Stimulated activated CD8-positive, alpha-beta memory T cell treated with anti-CD3 and anti-CD28 coated beads, Interleukin-7, amount 100 ng/mL, for 24 hours (primary cell): ENCODE data around the gene SHROOM4.

Source experiments
- DNase-seq: peaks from one replicate; pipeline ENCODE4 v3.0.0-alpha.2; 2020; ENCODE audit warnings: low read depth

Gene SHROOM4

DNA sequence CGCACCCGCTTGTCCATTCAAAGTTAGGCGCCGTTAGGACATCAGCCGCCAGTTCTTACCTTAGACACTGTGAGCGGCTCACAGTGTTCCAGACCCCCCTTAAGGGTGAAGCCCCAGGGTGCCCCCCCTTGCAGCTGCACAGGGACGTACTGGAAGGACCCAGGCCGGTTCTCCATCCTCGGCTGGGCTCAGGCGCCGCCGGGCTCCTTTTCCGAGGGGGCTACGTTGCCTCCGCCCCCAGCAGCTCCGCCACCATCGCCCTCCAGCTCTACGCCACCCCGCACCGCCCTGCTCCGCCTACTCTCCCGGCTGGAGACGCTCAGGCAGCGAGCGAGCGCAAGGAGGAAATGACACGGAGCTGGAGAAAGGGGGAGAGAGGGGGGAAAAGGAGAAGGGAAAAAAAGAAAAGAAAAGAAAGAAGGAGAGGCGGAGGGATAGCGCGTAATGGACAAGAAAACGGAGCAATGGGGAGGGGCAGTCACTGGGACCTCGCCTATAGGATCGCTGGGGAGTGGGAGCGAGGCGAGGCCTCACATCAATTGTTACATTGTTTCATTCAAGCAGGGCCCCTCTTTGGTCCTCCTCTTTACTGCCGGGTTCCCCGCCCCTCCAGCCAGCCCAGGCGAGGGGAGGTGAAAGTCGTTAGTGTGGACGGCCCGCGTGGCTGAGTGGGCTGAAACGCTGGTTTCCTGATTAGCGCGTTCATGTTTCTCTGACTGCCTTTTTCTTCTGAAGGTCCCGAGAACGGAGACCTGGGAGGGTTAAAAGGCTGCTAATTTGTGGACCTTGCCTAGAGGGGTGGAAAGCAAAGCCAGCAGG is at the start of gene SHROOM4:
Gene SHROOM4 (minus strand): TSS at position 352 of the 819 bp plus-strand sequence. CDS start 176 bp downstream, at position 176.
- DNase-seq = no peak

GRCh38 chrX:50863471-50863870 is 49.5 kb upstream of the SHROOM4 start:
- no peak for DNase-seq

DNA sequence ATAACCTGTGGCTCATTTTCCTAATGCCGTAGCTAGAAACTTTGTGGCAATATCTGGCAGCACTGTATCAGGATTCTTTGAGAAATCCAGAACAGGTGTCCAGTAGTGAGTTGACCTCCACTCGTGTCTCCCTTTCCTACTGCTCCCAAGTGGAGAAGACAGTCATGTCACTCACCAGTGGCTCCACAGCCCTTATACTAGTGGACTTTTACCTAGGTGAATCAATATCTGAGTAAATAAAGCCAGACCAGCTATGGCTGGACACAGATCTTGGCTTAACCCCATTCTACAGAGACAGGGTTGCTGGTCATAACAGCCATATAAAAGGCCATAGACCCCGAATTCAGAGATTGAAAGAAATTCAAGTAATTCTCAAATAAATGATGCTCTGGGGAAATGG is 46.5 kb upstream of the SHROOM4 start:
- DNase-seq = no peak

DNA sequence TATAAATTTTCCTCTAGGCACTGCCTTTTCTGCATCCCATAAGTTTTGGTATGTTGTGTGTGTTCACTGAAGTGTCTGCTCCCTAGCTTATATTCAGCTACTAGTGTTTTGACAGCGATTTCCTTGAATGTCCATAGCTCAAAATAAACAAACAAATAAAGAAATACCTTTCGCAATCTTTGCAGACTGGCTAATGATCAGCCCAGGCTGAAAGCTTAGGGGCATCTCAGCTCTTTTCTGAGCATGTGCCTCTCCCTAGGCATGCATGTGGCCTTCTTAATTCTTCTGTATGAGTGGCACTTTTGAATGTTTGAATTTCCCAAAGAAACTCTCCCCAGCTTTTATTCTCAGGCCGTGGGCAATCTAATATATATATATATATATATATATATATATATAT is 44.6 kb upstream of the SHROOM4 start:
- DNase-seq = no peak

DNA sequence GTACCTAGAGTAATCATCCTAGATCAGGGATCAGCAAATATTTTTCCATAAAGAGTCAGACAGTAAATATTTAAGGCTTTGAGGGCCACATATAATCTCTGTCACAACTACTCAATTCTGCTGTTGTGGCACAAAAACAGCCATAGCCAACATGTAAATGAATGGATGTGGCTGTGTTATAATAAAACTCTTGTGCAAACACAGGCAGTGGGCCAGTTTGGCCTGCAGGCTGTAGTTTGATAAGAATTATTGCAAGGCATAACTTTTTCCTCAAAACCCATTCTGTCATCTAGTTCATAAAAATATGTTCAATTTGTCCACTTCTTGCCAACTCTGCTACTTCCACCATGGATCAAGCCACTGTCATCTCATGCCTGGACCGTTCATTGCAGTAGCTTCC is 39.4 kb upstream of the SHROOM4 start:
- no peak for DNase-seq

GRCh38 chrX:50852524-50852923 is 38.5 kb upstream of the SHROOM4 start:
- no peak for DNase-seq

- DNase-seq = no peak
Measured at GRCh38 chrX:50842221-50842620, 28.2 kb upstream of the SHROOM4 start.

DNA sequence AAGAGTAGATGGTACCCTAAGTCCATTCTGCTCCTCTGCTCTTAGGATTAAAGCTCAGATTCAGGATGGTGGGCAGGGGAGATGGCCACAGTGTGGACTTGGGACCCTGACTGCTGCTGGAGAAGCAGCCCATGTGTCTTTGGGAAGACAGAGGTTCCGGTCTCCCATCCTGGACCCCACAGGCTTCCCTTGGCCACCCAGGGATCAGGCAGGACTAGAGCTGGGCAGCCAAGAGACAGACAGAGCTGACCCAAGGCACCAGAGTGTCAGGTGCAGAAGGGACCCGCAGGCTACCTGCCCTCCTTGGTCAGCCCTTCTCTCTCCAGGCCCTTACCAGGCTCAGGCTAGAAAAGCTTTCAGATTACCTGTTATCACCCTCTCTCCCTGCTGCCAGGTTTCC is 25.7 kb upstream of the SHROOM4 start:
- DNase-seq = no peak

DNA sequence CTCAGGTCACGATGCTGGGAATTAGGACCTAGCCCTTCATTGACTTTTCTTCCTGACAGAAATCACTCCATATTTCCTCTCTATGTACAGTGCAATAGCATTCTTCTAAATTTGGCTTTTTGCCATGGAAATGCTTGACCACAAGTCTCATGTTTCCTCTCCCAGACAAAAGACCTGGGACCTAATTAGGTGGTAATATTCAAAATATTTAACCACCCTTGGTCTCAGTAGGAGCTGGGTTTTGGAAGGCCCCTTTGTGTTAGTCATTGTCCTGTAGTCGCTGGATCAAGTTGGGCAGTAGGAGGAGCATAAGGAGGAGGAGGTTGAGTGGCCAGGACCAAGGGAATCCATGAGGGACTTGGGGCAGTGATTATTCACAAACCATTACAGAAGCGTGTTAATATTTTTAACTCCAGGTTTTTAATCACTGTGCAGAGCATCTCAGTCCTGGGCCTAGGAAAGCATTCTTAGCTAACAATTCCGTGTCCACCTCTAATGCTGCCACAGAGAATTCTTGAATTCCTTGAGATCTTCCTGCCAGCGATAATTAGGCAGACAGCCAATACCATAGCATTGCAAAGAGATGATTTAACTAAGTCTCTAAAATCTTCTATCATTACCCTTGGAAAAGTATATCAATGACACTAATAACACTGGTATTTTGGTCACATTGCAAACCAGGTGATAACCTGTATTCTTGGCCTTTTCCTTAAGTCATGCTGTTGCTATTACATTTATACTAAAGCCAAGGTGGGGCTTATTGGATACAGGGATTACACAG is 25.0 kb upstream of the SHROOM4 start:
- no peak for DNase-seq

DNA sequence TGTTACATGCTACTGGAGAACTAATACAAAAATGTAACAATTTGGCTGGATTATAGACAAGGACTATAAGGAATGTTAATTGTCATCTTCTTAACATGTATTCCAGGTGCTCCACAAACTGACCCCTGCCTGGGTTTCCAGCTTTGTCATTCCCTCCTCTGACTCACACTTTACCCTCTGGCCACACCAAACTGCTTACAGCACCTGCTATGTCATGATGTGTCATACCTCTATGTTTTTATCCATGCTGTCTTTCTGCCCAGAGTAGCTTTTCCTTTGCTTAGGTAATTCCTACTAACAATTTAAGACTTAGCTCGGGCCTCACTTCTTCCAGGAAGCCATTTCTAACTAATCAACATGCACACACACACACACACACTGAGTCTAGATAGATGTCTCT is 14.0 kb upstream of the SHROOM4 start:
- no peak for DNase-seq

- DNase-seq = no peak
Measured at GRCh38 chrX:50825825-50826224, 11.8 kb upstream of the SHROOM4 start.

DNA sequence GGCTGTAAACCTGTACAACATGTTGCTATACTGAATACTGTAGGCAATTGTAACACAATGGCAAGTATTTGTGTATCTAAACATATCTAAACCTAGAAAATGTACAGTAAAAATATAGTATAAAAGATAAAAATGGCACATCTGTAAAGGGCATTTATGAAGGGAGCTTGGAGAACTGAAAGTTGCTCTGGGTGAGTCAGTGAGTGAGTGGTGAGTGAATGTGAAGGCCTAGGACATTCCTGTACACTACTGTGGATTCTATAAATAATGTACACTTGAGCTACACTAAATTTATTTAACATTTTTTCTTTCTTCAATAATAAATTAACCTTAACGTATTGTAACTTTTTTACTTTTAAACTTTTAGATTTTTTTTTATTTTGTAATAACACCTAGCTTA is 5.0 kb upstream of the SHROOM4 start:
- no peak for DNase-seq

- no peak for DNase-seq
Measured at GRCh38 chrX:50815120-50815519, 1.1 kb upstream of the SHROOM4 start.

DNA sequence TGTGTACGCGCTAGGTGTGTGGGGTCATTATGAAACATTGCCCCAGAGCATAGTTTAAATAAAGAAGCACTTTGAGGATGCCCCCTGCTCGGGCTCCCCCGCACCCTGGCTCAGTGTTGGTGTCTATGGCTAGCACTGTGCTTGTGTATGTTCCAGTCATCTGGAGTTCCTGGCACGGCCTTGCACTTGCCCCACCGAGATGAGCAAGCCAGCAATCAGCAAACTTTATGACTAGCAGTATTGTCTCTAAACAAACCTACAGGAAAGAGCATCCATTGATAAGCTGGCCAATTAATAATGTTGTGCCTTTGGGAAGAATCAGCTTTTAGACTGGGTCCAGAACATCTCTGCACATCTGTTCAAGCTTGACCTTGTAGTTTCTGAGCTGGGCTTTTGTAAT is 707 bp upstream of the SHROOM4 start:
- DNase-seq = no peak

DNA sequence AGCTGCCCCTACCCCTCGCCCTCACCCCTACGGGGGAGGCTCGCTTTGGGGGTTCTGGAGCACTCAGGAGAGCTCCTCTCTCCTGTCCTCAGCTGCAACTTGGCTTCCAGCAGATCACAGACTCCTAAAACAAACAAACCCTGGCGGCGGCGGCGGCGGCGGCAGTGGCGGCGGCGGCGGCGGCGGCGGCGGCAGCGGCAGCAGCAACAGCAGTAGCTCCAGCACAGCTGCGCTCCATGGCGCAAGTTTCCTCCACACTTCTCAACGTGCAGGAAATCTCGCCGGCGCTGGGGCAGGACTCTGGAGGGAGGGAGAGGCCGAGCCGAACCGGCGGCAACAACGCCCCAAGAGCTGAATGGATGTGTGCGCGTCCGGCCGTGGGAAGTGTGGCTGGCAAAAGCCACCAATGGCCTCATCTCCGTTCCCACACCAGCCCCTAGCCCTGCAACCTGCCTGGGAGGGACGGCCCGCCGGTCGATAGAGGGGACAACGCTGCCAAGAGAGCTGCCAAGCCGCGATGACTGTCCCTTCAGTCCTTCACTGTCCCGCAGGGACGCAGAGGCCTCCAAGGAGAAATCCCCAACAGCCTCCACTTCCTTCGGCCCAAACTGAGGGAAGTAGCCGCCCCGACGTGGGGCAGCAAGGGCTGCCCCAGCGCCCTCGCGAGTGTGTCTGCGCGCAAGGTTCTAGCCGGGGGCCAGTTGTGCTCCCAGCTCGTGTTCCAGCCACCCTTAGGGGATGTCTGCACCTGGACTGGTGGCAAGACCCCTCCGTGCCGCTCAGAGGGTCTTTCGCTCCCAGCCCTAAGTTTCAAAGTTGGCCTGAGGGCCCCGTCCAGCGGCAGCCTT is 775 bp downstream of the SHROOM4 start:
- no peak for DNase-seq

DNA sequence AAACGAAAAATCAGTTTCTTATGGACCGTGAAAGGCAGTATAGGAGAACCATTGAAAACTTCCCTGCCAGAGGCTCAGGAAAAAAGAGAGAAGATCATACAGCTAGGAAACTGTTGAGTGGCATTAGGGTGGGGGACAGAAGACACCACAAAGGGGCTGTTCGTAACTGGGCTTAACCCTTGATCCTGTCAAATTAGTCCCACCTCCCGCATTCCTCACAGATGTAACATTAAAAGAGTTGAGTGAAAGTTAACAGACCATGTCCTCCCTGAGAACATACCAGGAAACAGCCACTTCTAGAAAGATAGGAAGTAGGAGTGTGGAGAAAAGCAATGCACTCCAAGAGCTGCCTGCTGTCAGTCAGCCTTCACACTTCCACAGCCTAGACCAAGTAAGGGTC is 8.7 kb downstream of the SHROOM4 start:
- no peak for DNase-seq

- DNase-seq = no peak
Measured at GRCh38 chrX:50801135-50801534, 12.9 kb downstream of the SHROOM4 start.

DNA sequence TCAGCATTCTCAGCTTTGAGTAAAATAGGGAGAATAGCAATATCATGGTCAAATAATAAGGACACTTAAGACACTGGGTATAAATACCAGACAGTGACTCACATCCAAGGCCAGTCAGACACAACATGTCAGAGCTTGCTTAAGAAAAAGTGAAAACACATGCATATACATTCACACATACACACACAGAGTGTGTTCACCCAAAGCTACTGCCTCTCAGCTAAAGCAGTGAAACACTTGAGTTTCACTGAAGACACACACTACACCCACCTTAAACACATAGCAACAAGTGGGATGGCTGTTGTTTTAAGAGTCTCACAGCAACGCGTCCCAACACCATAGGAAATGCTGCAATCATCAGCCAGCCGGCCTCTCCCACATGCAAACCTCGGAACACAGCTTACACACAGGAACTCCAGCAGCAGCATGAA is 14.4 kb downstream of the SHROOM4 start:
- DNase-seq = no peak

DNA sequence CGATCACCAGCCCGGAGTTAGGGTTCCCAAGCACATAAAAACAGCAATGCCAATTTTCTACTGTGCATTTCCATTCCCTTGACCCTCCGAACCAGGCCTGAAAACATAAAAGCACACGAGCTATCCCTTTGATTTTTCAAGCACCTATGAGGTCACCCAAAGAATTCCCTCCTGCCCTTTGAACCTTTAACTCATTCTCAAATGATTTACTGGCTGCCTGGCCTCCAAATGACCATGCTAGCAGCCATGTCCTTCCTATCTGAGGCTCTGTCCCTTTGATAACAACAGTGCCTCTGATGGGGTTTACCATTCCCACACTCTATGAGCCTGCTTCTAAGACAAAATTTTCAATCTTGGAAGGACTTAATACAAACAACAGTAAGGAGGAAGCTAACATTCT is 15.2 kb downstream of the SHROOM4 start:
- DNase-seq = no peak

- DNase-seq = no peak
Measured at GRCh38 chrX:50787099-50787498, 26.9 kb downstream of the SHROOM4 start.

- DNase-seq = no peak
Measured at GRCh38 chrX:50780144-50780543, 33.9 kb downstream of the SHROOM4 start.

GRCh38 chrX:50779694-50780093 is 34.3 kb downstream of the SHROOM4 start:
- DNase-seq = no peak
